ENCODE measurements around the gene OARD1. TPM values are rescaled to one million over a fixed set of nuclear protein-coding genes. Genes with fewer than 3 reads are reported as not detected.

The OARD1 gene
- total and polyA plus RNA-seq, 2 donors: 44.8 to 50.9 TPM

GRCh38 chr6:41046084-41046483 is 26.1 kb downstream of the OARD1 start:
- no peak overlapping the region for H3K4me3 ChIP-seq (ENCODE audit: low read length in 2 of 2)
- peaks cover 0 to 3% of the 10 kb centered on the region in 2 donors for H3K36me3 ChIP-seq (ENCODE audit: control insufficient read depth in 2 of 2, insufficient read depth in 2 of 2, low read length in 1 of 2)
- no peak overlapping the region for H3K27ac ChIP-seq (ENCODE audit: low read depth in 1 of 2, low read length in 1 of 2)
- no peaks in the 10 kb centered on the region for H3K9me3 ChIP-seq (ENCODE audit: control insufficient read depth in 2 of 2, insufficient read depth in 1 of 2, low read length in 1 of 2)
- 100% methylated on average over 1 of the region's 1 CpG for WGBS
- no peaks in the 10 kb centered on the region for H3K27me3 ChIP-seq (ENCODE audit: control insufficient read depth in 2 of 2, insufficient read depth in 1 of 2, low read length in 1 of 2)
- H3K4me1 ChIP-seq (ENCODE audit: control insufficient read depth in 2 of 2, insufficient read depth in 2 of 2, low read length in 2 of 2): no peaks in the 10 kb centered on the region
- no peak for DNase-seq (ENCODE audit: low read depth in 6 of 9, low spot score in 9 of 9)

DNA sequence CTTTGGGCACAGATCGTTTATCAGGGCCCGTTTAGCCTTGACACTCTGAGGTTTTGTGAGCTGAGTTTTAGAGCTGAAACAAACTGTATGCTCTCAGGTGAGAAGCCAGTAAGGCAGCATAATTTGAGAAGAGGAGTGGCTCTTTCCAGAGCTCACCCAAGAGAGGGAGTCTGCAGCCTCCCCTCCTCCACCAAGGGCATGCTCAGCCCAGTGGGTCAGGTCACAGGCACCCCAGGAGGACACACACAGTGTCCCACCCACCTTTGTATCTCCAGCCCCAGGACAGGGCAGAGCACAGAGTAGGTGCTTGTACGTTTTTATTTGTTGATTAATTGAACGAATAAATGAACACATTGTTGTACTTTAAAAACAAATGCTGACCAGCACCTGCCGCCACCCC is 26.5 kb downstream of the OARD1 start:
- 81% methylated on average over 5 of the region's 5 CpGs for WGBS
- no peak for DNase-seq (ENCODE audit: low read depth in 6 of 9, low spot score in 9 of 9)
- H3K4me1 ChIP-seq (ENCODE audit: control insufficient read depth in 2 of 2, insufficient read depth in 2 of 2, low read length in 2 of 2): no peaks in the 10 kb centered on the region

DNA sequence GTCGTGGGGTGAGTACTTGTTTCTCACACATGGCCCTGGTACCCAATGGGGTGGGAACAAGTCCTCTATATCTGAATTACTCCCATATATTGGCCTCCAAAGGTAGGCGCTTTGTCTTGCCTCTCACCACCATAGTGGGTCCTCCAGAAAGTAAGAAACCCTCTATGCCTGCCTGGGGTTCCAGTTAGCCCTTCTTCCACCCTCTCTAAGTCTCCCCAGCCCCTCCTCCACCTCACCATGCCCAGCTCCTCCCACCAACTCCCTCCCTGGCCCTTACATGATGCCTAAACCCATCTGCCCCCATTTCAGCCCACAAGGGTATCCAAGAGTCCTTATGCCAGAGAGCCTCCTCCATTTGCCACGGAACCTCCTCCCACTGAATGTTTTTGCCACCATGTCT is 29.0 kb downstream of the OARD1 start:
- no peak overlapping the region for H3K27ac ChIP-seq (ENCODE audit: low read depth in 1 of 2, low read length in 1 of 2)
- 97% methylated on average over 3 of the region's 3 CpGs for WGBS
- no peaks in the 10 kb centered on the region for H3K36me3 ChIP-seq (ENCODE audit: control insufficient read depth in 2 of 2, insufficient read depth in 2 of 2, low read length in 1 of 2)
- no peaks in the 10 kb centered on the region for H3K27me3 ChIP-seq (ENCODE audit: control insufficient read depth in 2 of 2, insufficient read depth in 1 of 2, low read length in 1 of 2)
- H3K4me1 ChIP-seq (ENCODE audit: control insufficient read depth in 2 of 2, insufficient read depth in 2 of 2, low read length in 2 of 2): no peaks in the 10 kb centered on the region
- no peak for DNase-seq (ENCODE audit: low read depth in 6 of 9, low spot score in 9 of 9)
- no peak overlapping the region for H3K4me3 ChIP-seq (ENCODE audit: low read length in 2 of 2)
- no peaks in the 10 kb centered on the region for H3K9me3 ChIP-seq (ENCODE audit: control insufficient read depth in 2 of 2, insufficient read depth in 1 of 2, low read length in 1 of 2)

More for the DNA sequence above, 26.5 kb downstream of the OARD1 start:
- H3K9me3 ChIP-seq (ENCODE audit: control insufficient read depth in 2 of 2, insufficient read depth in 1 of 2, low read length in 1 of 2): no peaks in the 10 kb centered on the region
- no peak overlapping the region for H3K27ac ChIP-seq (ENCODE audit: low read depth in 1 of 2, low read length in 1 of 2)
- H3K36me3 ChIP-seq (ENCODE audit: control insufficient read depth in 2 of 2, insufficient read depth in 2 of 2, low read length in 1 of 2): peaks cover 0 to 3% of the 10 kb centered on the region in 2 donors
- H3K27me3 ChIP-seq (ENCODE audit: control insufficient read depth in 2 of 2, insufficient read depth in 1 of 2, low read length in 1 of 2): no peaks in the 10 kb centered on the region
- no peak overlapping the region for H3K4me3 ChIP-seq (ENCODE audit: low read length in 2 of 2)

DNA sequence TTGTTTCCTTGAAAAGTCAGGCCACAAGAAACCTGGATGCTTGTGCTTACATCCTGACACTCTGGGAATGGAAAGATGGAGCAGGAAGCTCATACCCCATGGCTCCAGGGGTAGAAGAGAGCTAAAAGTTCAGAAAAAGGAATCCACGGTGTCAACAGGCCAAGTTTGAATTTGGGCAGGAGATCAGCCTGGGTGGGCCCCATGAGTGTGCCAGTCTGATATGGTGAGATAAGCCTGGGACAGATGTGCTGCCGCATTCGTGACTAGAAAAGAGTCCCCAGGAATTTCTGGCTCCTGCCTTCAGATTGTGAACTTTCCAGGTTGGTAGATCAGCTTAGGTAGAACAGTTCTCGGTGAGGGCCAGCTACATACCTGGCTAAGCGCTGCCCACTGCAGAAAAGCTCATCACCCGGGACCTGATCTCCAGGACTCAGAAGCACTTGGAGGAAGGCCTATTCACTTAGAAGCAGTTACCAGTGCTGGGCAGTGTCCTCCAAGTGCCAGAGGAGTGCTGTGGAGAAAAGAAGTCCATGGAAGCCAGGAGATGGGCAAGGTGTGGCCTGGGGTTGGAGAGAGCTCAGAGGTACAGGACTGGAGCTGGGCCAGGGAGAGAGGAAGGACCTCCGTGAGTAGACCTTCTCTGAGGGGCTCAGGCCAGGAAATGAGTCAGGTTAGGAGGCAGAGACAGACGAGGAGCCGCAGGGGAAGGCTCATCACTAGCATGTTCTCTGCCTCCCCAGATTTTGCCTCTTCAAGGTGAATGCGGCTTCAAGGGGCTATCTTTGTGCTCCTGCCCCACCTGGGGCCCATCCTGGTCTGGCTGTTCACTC is 29.7 kb downstream of the OARD1 start, which contains the start of gene TSPO2:
Gene TSPO2 (plus strand): TSS at position 242 of the 830 bp plus-strand sequence. CDS start 519 bp downstream, at position 761.
- H3K4me3 ChIP-seq (ENCODE audit: low read length in 2 of 2): no peak within 1 kb of the TSS
- WGBS: 96% methylated on average over 10 of the region's 10 CpGs
- H3K27me3 ChIP-seq (ENCODE audit: control insufficient read depth in 2 of 2, insufficient read depth in 1 of 2, low read length in 1 of 2): no peaks in the 10 kb centered on the region
- no peaks in the 10 kb centered on the region for H3K36me3 ChIP-seq (ENCODE audit: control insufficient read depth in 2 of 2, insufficient read depth in 2 of 2, low read length in 1 of 2)
- H3K4me1 ChIP-seq (ENCODE audit: control insufficient read depth in 2 of 2, insufficient read depth in 2 of 2, low read length in 2 of 2): no peaks in the 10 kb centered on the region
- no peak for DNase-seq (ENCODE audit: low read depth in 6 of 9, low spot score in 9 of 9)
- no peaks in the 10 kb centered on the region for H3K9me3 ChIP-seq (ENCODE audit: control insufficient read depth in 2 of 2, insufficient read depth in 1 of 2, low read length in 1 of 2)
- no peak within 1 kb of the TSS for H3K27ac ChIP-seq (ENCODE audit: low read depth in 1 of 2, low read length in 1 of 2)

DNA sequence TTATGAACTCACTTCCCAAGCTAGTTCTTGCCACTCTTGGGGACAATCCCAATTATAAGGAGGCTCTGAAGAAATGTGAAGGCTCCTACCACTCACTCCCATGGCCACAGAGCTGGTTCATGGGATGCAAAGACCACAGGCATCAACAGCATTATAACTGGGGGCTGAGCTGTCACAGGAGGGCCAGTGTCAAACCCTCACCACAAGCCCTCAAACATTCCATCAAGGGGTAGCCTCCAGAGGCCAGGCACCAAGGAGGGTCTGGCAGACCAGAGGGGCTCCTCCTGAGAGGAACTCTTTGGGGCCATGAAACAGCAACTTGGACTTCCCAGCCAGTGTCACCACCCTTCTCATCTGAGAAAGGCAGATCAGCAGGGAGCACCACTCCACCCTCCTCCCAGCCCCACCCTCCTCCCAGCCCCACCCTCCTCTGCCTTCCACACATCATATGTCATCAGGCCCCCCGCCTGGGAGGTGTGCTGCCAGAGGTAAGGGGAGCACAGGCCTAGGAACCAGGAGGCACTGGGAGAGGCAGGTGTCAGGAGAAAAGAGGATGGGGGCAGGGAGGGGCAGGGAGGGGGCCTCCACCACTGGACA is 31.1 kb downstream of the OARD1 start:
- Histone ChIP-seq H3K4me3 (ENCODE audit: low read length in 2 of 2) (no peak overlapping the region), H3K27ac (ENCODE audit: low read depth in 1 of 2, low read length in 1 of 2) (no peak overlapping the region), H3K4me1 (ENCODE audit: control insufficient read depth in 2 of 2, insufficient read depth in 2 of 2, low read length in 2 of 2) (no peaks in the 10 kb centered on the region), H3K27me3 (ENCODE audit: control insufficient read depth in 2 of 2, insufficient read depth in 1 of 2, low read length in 1 of 2) (no peaks in the 10 kb centered on the region), H3K9me3 (ENCODE audit: control insufficient read depth in 2 of 2, insufficient read depth in 1 of 2, low read length in 1 of 2) (no peaks in the 10 kb centered on the region), H3K36me3 (ENCODE audit: control insufficient read depth in 2 of 2, insufficient read depth in 2 of 2, low read length in 1 of 2) (no peaks in the 10 kb centered on the region)
- no peak for DNase-seq (ENCODE audit: low read depth in 6 of 9, low spot score in 9 of 9)
- 100% methylated on average over 1 of the region's 1 CpG for WGBS

GRCh38 chr6:41040101-41040939 is 31.8 kb downstream of the OARD1 start:
- no peak overlapping the region for H3K27ac ChIP-seq (ENCODE audit: low read depth in 1 of 2, low read length in 1 of 2)

DNA sequence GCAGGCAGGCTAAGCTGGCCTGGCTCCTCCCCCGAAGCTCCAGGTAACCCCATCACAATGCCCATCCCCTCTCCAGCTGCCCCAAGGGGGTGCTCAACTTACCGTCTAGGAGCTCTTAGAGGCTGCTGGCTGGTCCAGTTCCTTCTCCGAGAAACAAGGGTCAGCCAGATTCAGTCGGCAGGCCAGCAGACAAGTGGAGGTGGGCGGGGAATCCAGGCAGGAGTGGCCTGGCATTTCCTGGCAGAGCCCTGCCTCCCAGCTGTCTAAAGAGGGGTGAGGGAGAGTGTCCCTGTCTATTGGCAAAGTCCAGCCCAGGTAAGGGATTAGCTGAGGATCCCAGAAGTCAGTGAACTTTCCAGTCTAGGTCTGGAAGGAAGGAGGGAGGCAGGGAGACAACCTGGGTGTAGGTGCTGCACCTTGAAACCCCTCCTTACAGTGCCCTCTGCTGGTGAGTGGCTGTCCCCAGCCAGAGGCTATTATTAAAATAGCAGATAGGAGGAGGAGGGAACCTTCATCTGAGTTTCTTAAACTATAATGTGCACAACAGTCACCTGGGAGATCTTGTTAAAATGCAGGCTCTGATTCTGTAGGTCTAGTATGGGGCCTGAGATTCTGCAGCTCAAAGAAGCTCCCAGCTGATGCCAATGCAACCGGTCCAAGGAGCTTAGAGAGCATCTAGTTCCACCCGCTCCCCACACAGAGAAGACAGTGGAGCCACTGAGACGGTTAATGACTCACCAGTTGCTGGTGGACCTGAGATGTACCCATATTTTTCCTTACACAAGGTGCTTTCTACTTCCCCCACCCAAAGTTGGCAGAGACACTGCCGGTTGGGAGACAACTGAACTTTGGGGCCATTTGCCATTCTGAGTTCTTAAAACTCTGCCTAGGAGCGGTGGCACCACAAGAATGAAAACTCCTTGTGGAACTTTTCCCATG is 32.8 kb downstream of the OARD1 start, which contains the start of gene UNC5CL:
Gene UNC5CL (minus strand): TSS at position 162 of the 939 bp plus-strand sequence. CDS start 4,147 bp downstream, outside the sequence.
- Histone ChIP-seq H3K4me1 (ENCODE audit: control insufficient read depth in 2 of 2, insufficient read depth in 2 of 2, low read length in 2 of 2) (no peaks in the 10 kb centered on the region), H3K4me3 (ENCODE audit: low read length in 2 of 2) (no peak within 1 kb of the TSS), H3K9me3 (ENCODE audit: control insufficient read depth in 2 of 2, insufficient read depth in 1 of 2, low read length in 1 of 2) (no peaks in the 10 kb centered on the region), H3K36me3 (ENCODE audit: control insufficient read depth in 2 of 2, insufficient read depth in 2 of 2, low read length in 1 of 2) (no peaks in the 10 kb centered on the region), H3K27me3 (ENCODE audit: control insufficient read depth in 2 of 2, insufficient read depth in 1 of 2, low read length in 1 of 2) (no peaks in the 10 kb centered on the region), H3K27ac (ENCODE audit: low read depth in 1 of 2, low read length in 1 of 2) (no peak within 1 kb of the TSS)
- WGBS: 77% methylated on average over 10 of the region's 10 CpGs
- peak in 7 of 9 donors; percentile 35 to 78 (median 55) for DNase-seq (ENCODE audit: low read depth in 6 of 9, low spot score in 9 of 9)

More at GRCh38 chr6:41040101-41040939, 31.8 kb downstream of the OARD1 start:
- H3K27me3 ChIP-seq (ENCODE audit: control insufficient read depth in 2 of 2, insufficient read depth in 1 of 2, low read length in 1 of 2): no peaks in the 10 kb centered on the region
- 86% methylated on average over 6 of the region's 6 CpGs for WGBS
- no peak overlapping the region for H3K4me3 ChIP-seq (ENCODE audit: low read length in 2 of 2)
- no peaks in the 10 kb centered on the region for H3K4me1 ChIP-seq (ENCODE audit: control insufficient read depth in 2 of 2, insufficient read depth in 2 of 2, low read length in 2 of 2)
- H3K9me3 ChIP-seq (ENCODE audit: control insufficient read depth in 2 of 2, insufficient read depth in 1 of 2, low read length in 1 of 2): no peaks in the 10 kb centered on the region
- H3K36me3 ChIP-seq (ENCODE audit: control insufficient read depth in 2 of 2, insufficient read depth in 2 of 2, low read length in 1 of 2): no peaks in the 10 kb centered on the region
- no peak for DNase-seq (ENCODE audit: low read depth in 6 of 9, low spot score in 9 of 9)

GRCh38 chr6:41038205-41038604 is 34.0 kb downstream of the OARD1 start:
- H3K27me3 ChIP-seq (ENCODE audit: control insufficient read depth in 2 of 2, insufficient read depth in 1 of 2, low read length in 1 of 2): no peaks in the 10 kb centered on the region
- DNase-seq (ENCODE audit: low read depth in 6 of 9, low spot score in 9 of 9): no peak
- no peaks in the 10 kb centered on the region for H3K36me3 ChIP-seq (ENCODE audit: control insufficient read depth in 2 of 2, insufficient read depth in 2 of 2, low read length in 1 of 2)
- WGBS: 98% methylated on average over 3 of the region's 3 CpGs
- H3K4me1 ChIP-seq (ENCODE audit: control insufficient read depth in 2 of 2, insufficient read depth in 2 of 2, low read length in 2 of 2): no peaks in the 10 kb centered on the region
- no peak overlapping the region for H3K27ac ChIP-seq (ENCODE audit: low read depth in 1 of 2, low read length in 1 of 2)
- H3K4me3 ChIP-seq (ENCODE audit: low read length in 2 of 2): no peak overlapping the region
- no peaks in the 10 kb centered on the region for H3K9me3 ChIP-seq (ENCODE audit: control insufficient read depth in 2 of 2, insufficient read depth in 1 of 2, low read length in 1 of 2)
